ENCODE data around the gene EFCAB12.
"Not testable (repeated sequence)": the region's sequence is repeated elsewhere in the genome, so short reads cannot be mapped to it uniquely, and the experiment has no call there.

EFCAB12 gene

DNA sequence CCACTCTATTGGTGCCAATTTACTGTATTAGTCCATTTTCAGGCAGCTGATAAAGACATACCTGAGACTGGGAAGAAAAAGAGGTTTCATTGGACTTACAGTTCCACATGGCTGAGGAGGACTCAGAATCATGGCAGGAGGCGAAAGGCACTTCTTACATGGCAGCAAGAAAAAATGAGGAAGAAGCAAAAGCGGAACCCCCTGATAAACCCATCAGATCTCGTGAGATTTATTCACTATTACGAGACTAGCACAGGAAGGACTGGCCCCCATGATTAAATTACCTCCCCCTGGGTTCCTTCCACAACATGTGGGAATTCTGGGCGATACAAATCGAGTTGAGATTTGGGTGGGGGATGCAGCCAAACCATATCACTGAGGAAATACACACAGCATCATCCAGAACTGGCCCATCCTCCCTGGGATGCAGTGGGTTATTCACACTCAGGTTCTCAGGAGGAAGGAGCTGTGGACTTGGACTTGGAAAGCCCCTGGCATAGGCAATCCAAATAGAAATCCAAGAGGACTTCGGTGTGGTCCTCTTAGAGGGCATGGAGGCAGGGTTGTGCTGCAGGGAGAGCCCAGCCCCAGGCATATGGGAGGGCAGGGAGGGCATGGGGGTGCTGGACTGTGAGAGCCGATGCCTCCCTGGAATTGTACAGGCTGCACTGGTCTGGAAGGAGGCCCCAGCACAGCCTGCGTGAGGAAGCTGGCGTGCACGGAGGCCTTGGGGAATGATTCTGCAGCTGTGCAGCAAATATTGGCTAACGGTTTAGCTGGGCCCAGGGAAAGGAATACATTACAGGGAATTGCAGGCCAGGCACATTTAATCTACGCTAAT is 62.9 kb downstream of the EFCAB12 start:
- no peak for DNase-seq (ENCODE audit: low read depth)

DNA sequence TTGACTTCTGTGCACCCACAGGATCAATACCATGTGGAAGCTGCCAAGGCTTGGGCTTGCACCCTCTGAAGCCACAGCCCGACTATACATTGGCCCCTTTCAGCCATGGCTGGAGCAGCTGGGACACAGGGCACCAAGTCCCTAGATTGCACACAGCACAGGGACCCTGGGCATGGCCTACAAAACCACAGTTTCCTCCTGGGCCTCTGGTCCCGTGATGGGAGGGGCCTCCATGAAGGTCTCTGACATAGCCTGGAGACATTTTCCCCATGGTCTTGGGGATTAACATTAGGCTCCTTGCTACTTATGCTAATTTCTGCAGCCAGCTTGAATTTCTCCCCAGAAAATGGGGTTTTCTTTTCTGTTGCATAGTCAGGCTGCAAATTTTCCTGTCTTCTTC is 63.6 kb downstream of the EFCAB12 start:
- not testable (repeated sequence) for DNase-seq (ENCODE audit: low read depth)

DNA sequence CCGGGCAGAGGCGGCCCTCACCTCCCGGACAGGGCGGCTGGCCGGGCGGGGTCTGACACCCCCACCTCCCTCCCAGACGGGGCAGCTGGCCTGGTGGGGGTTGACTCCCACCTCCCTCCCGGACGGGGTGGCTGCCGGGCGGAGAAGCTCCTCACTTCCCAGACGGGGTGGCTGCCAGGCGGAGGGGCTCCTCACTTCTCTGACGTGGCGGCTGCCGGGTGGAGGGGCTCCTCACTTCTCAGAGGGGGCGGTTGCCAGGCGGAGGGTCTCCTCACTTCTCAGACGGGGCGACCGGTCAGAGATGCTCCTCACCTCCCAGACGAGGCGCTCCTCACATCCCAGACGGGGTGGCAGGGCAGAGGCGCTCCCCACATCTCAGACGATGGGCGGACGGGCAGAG is 65.1 kb downstream of the EFCAB12 start:
- not testable (repeated sequence) for DNase-seq (ENCODE audit: low read depth)

DNA sequence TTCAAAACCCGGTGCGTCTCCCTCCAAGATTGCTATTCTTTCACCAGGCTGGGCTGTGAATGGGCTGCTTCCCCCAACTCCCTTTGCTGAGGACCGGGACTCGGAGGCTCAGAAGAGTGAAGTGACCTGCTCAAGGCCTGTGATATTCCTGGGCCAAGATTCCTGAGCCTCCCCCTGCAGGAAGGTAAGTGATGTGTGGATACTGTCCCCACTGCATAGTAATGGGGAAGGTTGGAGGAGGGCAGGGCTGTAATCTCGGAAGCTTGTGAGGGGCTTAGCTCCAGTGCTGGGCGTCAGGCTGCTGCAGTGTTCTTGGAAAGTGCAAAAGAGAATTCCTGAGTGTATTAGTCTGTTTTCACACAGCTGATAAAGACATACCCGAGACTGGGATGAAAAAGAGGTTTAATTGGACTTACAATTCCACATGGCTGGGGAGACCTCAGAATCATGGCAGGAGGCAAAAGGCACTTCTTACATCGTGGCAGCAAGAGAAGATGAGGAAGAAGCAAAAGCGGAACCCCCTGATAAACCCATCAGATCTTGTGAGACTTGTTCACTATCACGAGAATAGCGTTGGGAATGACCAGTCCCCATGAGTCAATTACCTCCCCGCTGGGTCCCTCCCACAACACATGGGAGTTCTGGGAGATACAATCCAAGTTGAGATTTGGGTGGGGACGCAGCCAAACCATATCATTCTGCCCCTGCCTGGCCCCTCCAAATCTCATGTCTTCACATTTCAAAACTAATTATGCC is 67.6 kb downstream of the EFCAB12 start:
- no peak for DNase-seq (ENCODE audit: low read depth)

- no peak for DNase-seq (ENCODE audit: low read depth)
These were observed 68.2 kb downstream of the EFCAB12 start for GRCh38 chr3:129360171-129360611.

DNA sequence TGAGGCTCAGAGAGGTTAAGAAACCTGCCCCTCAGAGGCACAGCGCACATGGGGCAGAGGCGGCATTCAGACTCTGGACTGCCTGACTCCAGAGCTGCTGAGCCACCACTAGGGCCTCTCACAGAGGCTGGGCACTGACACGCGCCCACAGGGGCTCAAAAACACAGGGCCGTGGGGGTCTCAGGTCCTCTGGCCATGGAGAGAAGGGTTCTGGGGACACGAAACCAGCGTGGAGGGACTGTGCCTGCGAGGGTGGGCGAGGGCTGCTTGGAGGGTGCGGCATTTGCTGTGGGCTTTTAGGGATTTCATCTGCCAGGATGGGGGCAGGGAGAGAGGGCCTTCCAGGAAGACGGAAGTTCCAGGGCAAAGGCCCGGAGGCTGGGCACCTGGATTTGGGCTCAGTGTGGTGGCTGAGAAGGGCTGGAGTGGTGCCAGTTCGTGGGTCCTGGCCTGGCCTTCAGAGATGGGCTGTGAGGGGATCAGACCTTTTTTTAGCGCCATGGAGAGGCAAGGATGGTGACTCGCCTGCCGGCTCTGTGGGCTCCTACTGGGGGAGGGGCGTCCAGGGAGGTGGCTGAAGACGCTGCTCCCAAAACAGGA is 69.6 kb downstream of the EFCAB12 start:
- DNase-seq (ENCODE audit: low read depth) = no peak

GRCh38 chr3:129358177-129358771 is 70.2 kb downstream of the EFCAB12 start:
- DNase-seq (ENCODE audit: low read depth) = no peak

DNA sequence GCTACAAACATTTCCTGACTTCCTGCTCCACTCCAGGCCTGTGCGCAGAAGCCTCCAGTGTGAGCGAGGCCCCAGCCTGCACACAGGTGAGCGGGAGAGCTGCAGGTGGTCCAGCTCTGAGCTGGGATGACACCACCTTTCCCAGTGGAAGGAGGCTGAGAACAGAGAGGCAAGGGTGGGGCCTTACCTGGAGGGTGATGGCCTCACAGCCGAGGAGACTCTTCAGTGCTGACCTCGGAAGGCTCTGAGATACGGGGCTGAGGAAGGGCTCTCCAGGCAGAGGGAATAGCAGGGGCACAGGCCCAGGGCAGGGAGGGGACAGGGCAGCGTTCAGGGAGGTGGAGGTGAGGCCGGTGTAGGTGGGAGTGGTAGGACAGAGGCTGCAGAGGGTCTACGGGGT is 70.8 kb downstream of the EFCAB12 start:
- no peak for DNase-seq (ENCODE audit: low read depth)

DNA sequence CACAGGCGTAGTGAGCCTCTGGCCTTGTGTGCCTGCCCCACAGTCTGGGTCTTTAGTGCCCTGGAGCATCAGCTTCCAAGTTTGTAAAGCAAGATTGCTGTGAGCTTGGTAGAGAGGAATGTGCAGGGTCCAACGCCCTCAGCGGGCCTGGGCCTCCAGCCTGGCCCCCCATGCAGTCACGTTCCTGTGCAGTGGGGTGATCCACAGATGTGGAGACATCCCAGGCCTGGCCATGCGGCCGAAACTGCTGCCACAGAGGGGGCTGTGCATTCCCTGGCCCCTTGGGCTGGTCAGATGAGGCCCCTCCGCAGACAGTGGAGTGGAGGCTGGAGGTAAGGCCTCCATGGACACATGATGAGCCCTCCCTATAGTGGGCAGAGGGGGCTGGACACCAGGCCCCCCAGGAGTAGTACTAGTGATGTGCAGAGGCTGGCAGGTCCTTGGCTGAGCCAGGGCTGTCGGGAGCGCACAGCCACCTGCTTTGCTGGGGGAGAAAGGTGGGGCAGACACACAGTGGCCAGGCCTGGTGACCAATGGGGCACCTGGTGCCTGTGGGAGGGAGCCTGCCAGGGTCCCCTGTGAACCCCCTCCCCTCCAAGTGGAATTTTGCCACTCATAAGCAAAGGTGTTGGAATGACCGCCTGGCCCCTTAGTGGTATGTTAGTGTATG is 71.5 kb downstream of the EFCAB12 start:
- DNase-seq (ENCODE audit: low read depth) = no peak

GRCh38 chr3:129353589-129353941 is 74.9 kb downstream of the EFCAB12 start:
- DNase-seq (ENCODE audit: low read depth) = no peak

GRCh38 chr3:129352650-129353588 is 75.5 kb downstream of the EFCAB12 start:
- no peak for DNase-seq (ENCODE audit: low read depth)

GRCh38 chr3:129352045-129352444 is 76.4 kb downstream of the EFCAB12 start:
- DNase-seq (ENCODE audit: low read depth) = no peak

All from activated T-cell treated with anti-CD3 and anti-CD28 coated beads for 1 hour (primary cell).